Central memory CD8-positive, alpha-beta T cell (primary cell): Measurements from ENCODE around the gene PNPLA2.

Source experiments
- ATAC-seq: fragments of 150-1000 bp; cut with Tn5 transposase; replicated peaks from 2 replicates; pipeline ENCODE4 v1.10.0; 2022; ENCODE audit warnings: mild to moderate bottlenecking, moderate FRiP score, moderate number of reproducible peaks; ENCODE audit not compliant: poor library complexity, severe bottlenecking; ENCODE audit errors: extremely low read depth
- DNase-seq, 2 donors: peaks; one replicate each; pipeline ENCODE4 v3.0.0; 2021; ENCODE audit warnings: low spot score in 2 of 2
- H3K27ac Mint-ChIP-seq: one replicate; pipeline ENCODE4 v1.8.0; 2022; ENCODE audit warnings: low read depth, mild to moderate bottlenecking, moderate library complexity, mixed read lengths
- H3K27me3 Mint-ChIP-seq: one replicate; pipeline ENCODE4 v1.8.0; 2022; ENCODE audit warnings: mixed read lengths
- H3K36me3 Mint-ChIP-seq: one replicate; pipeline ENCODE4 v1.8.0; 2022; ENCODE audit warnings: mild to moderate bottlenecking, moderate library complexity, mixed read lengths; ENCODE audit not compliant: insufficient read depth
- H3K4me1 Mint-ChIP-seq: one replicate; pipeline ENCODE4 v1.8.0; 2022; ENCODE audit warnings: mixed read lengths
- H3K4me3 Mint-ChIP-seq: one replicate; pipeline ENCODE4 v1.8.0; 2022; ENCODE audit warnings: mild to moderate bottlenecking, moderate library complexity, mixed read lengths
- H3K9me3 Mint-ChIP-seq: one replicate; pipeline ENCODE4 v1.8.0; 2022; ENCODE audit warnings: mixed read lengths

Gene PNPLA2

GRCh38 chr11:827897-828192 is 9.1 kb downstream of the PNPLA2 start, which contains the start of gene CRACR2B:
Gene CRACR2B (plus strand): TSS chr11:827919. CDS start chr11:828608, 689 bp downstream.
- no peaks in the 10 kb centered on the region for H3K9me3 Mint-ChIP-seq
- H3K27ac Mint-ChIP-seq, result no peak within 1 kb of the TSS
- H3K36me3 Mint-ChIP-seq, result peaks cover 13% of the 10 kb centered on the region
- H3K4me1 Mint-ChIP-seq, result peaks cover 16% of the 10 kb centered on the region
- ATAC-seq (no peak), DNase-seq (no peak)
- H3K4me3 Mint-ChIP-seq, result peak within 1 kb of the TSS; percentile 73
- H3K27me3 Mint-ChIP-seq, result peaks cover 31% of the 10 kb centered on the region

DNA sequence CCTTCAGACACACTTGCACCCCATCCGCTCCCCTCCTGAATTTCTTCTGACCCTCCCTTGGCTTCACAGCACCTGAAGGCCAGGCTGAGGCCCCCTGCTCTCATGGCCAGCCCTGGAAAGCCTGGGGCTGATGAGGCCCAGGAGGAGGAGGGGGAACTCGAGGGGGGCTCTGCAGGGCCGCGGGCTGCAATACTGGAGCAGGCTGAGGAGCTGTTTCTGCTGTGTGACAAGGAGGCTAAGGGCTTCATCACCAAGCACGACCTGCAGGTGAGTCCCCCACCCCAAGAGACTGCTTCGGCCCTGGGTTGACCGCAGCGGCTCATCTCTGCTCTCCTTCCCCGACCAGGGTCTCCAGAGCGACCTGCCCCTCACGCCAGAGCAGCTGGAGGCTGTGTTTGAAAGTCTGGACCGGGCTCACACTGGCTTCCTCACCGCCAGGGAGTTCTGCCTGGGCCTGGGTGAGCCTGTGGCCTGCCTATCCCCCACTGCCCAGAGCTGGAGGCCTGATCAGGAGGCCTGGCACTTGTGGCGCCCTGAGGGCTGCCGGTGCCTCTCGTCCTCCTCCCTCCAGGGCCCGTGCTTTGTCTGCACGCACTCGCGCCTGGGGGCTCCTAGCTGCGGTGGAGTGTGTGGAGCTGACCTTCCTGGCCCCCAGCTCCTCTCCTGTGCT is 9.9 kb downstream of the PNPLA2 start:
- ATAC-seq, result no peak
- Mint-ChIP-seq H3K36me3 (peaks cover 11% of the 10 kb centered on the region), H3K27ac (no peak overlapping the region), H3K4me3 (peak overlapping the region; percentile 73), H3K27me3 (peaks cover 31% of the 10 kb centered on the region), H3K4me1 (peaks cover 16% of the 10 kb centered on the region), H3K9me3 (no peaks in the 10 kb centered on the region)
- DNase-seq, result no peak

- Mint-ChIP-seq H3K4me1 (peaks cover 16% of the 10 kb centered on the region), H3K27ac (no peak overlapping the region), H3K36me3 (peaks cover 7% of the 10 kb centered on the region), H3K9me3 (no peaks in the 10 kb centered on the region), H3K4me3 (peak overlapping the region; percentile 73), H3K27me3 (peaks cover 31% of the 10 kb centered on the region)
- DNase-seq (no peak), ATAC-seq (no peak)
These were observed 10.6 kb downstream of the PNPLA2 start for GRCh38 chr11:829176-829846.

- Mint-ChIP-seq H3K27ac (no peak overlapping the region), H3K27me3 (peaks cover 31% of the 10 kb centered on the region), H3K4me3 (peak overlapping the region; percentile 73), H3K36me3 (peaks cover 4% of the 10 kb centered on the region), H3K9me3 (no peaks in the 10 kb centered on the region), H3K4me1 (peaks cover 16% of the 10 kb centered on the region)
- peak; percentile 3 for ATAC-seq
- no peak for DNase-seq
These were observed 11.2 kb downstream of the PNPLA2 start for GRCh38 chr11:829847-830294.

DNA sequence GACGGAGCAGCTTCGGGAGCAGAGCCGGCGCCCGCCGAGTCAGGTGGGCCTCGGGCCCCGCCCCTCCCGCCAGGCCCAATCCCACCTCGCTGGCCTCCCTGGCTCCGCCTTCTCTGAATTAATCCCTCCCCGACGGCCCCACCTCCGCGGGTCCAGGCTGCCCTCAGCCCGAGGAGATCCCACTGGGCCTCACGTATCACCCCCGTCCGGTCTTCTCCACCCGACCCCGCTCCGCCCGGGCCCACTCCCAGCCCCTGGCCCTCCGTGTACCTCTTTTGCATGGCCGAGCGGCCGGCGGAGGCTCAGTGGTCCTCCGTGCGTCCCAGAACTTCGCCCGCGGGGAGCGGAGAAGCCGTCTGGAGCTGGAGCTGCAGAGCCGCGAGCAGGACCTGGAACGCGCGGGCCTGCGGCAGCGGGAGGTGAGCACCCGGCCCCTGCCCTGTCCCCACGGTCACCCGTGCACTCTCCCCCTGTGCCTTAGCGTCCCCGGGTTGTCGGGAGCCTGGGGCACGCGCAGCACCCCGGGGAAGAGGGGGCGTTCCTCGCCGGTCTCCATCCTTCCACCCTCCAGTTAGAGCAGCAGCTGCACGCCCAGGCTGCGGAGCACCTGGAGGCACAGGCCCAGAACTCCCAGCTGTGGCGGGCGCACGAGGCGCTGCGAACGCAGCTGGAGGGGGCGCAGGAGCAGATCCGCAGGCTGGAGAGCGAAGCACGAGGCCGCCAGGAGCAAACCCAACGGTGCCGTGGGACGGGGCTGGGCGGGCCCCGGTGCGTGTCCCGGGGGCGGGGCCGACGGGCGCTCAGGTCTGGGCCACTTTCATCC is 11.8 kb downstream of the PNPLA2 start:
- ATAC-seq (peak; percentile 50), DNase-seq (peak; percentile 39 to 44)
- H3K4me1 Mint-ChIP-seq, result peaks cover 16% of the 10 kb centered on the region
- H3K27me3 Mint-ChIP-seq, result peaks cover 31% of the 10 kb centered on the region
- no peaks in the 10 kb centered on the region for H3K9me3 Mint-ChIP-seq
- H3K27ac Mint-ChIP-seq, result no peak overlapping the region
- peak overlapping the region; percentile 73 for H3K4me3 Mint-ChIP-seq
- peaks cover 3% of the 10 kb centered on the region for H3K36me3 Mint-ChIP-seq

DNA sequence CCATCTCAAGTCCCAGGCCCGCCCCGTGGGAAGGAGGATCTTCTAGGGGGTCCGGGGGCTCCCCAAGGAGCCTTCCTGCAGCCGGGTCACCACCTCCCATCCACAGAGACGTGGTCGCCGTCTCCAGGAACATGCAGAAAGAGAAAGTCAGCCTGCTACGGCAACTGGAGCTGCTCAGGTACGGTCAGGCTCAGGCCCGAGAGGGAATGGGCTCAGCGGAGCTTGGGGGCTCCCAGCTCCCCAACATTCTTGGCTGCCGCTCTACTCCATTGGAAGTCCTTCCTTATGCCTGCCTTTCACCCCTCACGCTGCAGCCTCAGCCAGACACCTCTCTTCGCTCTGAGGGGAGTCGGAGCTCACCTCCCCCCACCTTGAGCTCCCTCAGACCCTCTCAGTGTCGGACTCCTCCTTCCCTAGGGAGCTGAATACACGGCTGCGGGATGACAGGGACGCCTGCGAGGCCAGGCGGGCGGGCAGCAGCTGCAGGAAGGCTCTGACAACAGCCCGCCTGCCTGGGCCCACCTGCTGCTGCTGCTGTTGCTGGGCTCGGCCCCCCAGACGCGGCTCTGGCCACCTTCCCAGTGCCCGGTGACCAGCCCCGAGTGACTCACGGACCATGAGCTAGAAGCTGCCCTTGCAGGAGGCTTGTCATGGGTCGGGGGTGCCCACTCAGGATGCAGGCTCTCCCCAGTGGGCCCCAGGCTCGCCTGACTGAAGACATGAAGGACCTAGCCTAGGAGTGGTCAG is 12.6 kb downstream of the PNPLA2 start:
- Mint-ChIP-seq H3K27ac (no peak overlapping the region), H3K4me1 (peaks cover 16% of the 10 kb centered on the region), H3K27me3 (peaks cover 31% of the 10 kb centered on the region), H3K36me3 (peaks cover 2% of the 10 kb centered on the region), H3K4me3 (peak overlapping the region; percentile 73), H3K9me3 (no peaks in the 10 kb centered on the region)
- no peak for ATAC-seq
- DNase-seq, result no peak

- DNase-seq (no peak), ATAC-seq (no peak)
- Mint-ChIP-seq H3K4me3 (peak overlapping the region; percentile 73), H3K27ac (no peak overlapping the region), H3K27me3 (peaks cover 31% of the 10 kb centered on the region), H3K4me1 (peaks cover 16% of the 10 kb centered on the region), H3K36me3 (no peaks in the 10 kb centered on the region), H3K9me3 (no peaks in the 10 kb centered on the region)
These were observed 13.3 kb downstream of the PNPLA2 start for GRCh38 chr11:831961-832528.

DNA sequence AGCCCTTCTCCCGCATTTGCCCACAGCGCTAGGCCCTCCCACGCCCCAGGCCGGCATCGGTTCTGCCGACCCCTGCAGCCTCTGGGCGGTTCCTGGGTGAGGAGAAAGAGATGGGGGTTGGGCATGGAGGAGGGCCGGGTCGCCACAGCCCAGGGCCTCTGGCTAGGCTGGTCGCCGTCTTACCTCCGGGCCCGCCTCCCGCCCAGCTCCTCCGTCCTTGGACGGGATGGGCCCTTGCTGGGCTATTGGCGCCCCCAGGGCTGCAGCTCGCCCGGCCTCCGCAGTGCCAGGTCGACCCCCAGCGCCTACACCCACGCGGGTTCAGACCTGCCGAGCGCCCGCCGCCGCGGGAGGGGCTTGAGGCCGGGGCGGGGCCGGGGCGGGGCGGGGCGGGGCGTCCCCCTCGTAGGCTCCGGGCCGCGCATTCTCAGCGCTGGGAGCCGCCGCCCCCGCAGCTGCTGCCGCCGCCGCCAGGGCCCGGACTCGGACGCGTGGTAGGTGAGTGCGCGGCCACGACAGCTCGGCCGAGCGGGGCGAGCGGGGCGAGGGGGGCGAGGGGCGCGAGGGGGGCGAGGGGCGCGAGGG is 13.9 kb downstream of the PNPLA2 start, which contains the start of gene CD151:
CD151 (plus strand) TSS at position 424 of the 585 bp plus-strand sequence. CDS start 3,118 bp downstream, outside the sequence.
- DNase-seq (no peak), ATAC-seq (peak; percentile 61)
- Mint-ChIP-seq H3K36me3 (no peaks in the 10 kb centered on the region), H3K27ac (no peak within 1 kb of the TSS), H3K27me3 (peaks cover 28% of the 10 kb centered on the region), H3K9me3 (no peaks in the 10 kb centered on the region), H3K4me3 (peak within 1 kb of the TSS; percentile 73), H3K4me1 (peaks cover 13% of the 10 kb centered on the region)

DNA sequence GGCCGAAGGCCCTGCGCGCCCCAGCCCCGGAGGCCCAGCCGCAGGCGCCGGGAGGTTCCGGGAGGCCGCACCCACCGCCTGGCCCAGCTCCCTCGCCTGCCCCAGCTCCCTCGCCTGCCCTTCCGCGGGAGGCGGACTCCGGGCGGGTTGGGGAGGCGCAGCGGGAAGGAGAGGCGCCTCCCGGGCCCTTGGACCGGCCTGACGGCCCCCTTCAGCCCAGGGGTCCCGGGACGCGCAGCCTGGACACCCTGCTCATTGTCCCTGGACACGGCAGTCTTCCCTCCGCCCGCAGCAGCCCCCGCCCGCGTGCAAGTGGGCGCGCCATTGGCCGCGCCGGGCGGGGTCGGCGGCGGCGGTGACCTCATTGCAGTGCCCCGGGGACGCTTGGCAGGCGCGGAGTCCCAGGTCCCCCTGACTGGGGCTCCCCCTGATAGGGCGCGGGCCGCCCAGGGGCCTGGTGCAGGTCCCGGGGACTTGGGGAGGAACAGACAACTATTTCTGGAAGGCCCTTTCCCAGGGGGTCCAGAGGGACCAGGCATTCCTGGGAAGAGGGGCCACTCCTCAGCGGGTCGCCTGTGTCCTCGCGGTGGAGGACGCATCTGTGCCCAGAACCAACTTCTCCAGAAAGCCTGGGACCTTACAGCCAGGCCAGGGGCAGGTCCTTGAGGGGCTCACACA is 14.5 kb downstream of the PNPLA2 start:
- Mint-ChIP-seq H3K27ac (no peak overlapping the region), H3K27me3 (peaks cover 21% of the 10 kb centered on the region), H3K4me3 (peak overlapping the region; percentile 67), H3K36me3 (no peaks in the 10 kb centered on the region), H3K9me3 (no peaks in the 10 kb centered on the region), H3K4me1 (peaks cover 8% of the 10 kb centered on the region)
- no peak for DNase-seq
- peak; percentile 41 for ATAC-seq

DNA sequence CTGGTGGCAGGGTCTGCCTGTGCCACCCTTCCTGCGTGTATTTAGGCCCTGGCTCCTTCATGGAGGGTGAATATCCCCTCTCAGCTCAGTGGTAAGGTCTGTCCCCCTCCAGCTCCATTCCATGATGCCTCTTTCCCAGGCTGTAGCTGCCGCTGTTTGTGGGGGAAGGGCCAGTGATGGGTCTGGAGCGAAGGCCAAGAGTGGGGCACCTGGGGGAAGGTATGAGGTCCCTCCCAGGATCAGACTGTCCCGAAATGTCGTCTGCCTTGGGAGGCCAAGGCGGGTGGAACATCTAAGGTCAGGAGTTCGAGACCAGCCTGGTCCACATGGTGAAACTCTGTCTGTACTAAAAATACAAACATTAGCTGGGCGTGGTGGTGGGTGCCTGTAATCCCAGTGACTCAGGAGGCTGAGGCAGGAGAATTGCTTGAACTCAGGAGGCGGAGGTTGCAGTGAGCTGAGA is 15.2 kb downstream of the PNPLA2 start:
- H3K27me3 Mint-ChIP-seq, result peaks cover 15% of the 10 kb centered on the region
- peaks cover 2% of the 10 kb centered on the region for H3K36me3 Mint-ChIP-seq

More for the DNA sequence above, 15.2 kb downstream of the PNPLA2 start:
- H3K9me3 Mint-ChIP-seq, result no peaks in the 10 kb centered on the region
- H3K4me1 Mint-ChIP-seq, result peaks cover 7% of the 10 kb centered on the region
- no peak overlapping the region for H3K27ac Mint-ChIP-seq
- DNase-seq, result no peak
- no peak for ATAC-seq
- H3K4me3 Mint-ChIP-seq, result peak overlapping the region; percentile 67
